GM12891 (cell line): Measurements from ENCODE around the gene TTC5.
"Not testable (repeated sequence)": the region's sequence is repeated elsewhere in the genome, so short reads cannot be mapped to it uniquely, and the experiment has no call there.

ENCODE experiments used
- PAX5 ChIP-seq: IDR thresholded peaks from 2 replicates; pipeline ENCODE4 v1.6.1; 2011; ENCODE audit warnings: low read length, moderate library complexity, mild to moderate bottlenecking; ENCODE audit not compliant: insufficient read depth, severe bottlenecking
- POLR2A ChIP-seq: IDR thresholded peaks from 2 replicates; pipeline ENCODE4 v1.6.1; 2011; ENCODE audit warnings: low read depth, low read length, control low read depth
- POLR2AphosphoS5 ChIP-seq: IDR thresholded peaks from 2 replicates; pipeline ENCODE4 v1.6.1; 2011; ENCODE audit warnings: low read depth, low read length, control low read depth
- POU2F2 ChIP-seq: IDR thresholded peaks from 2 replicates; pipeline ENCODE4 v1.6.1; 2011; ENCODE audit warnings: low read depth, mild to moderate bottlenecking, control low read depth, low read length, moderate library complexity
- SPI1 ChIP-seq: IDR thresholded peaks from 2 replicates; pipeline ENCODE4 v1.6.1; 2011; ENCODE audit warnings: low read depth, low read length, control low read depth
- TAF1 ChIP-seq: IDR thresholded peaks from 2 replicates; pipeline ENCODE4 v1.6.1; 2011; ENCODE audit warnings: low read depth, low read length, control low read depth

DNA sequence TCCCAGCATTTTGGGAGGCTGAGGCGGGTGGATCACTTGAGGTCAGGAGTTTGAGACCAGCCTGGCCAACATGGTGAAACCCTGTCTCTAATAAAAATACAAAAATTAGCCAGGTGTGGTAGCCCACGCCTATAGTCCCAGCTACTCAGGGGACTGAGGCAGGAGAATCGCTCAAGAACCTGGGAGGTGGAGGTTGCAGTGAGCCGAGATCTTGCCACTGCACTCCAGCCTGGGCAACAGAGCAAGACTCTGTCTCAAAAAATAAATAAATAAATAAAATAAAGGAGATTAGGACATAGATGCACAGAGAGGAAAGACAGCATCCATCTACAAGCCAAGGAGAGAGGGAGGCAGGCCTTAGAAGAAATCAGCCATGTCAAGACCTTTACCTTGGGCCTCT lies 35.3 kb upstream of the TTC5 start:
- not testable (repeated sequence) for TF ChIP-seq POLR2AphosphoS5, POLR2A, TAF1, SPI1, POU2F2, PAX5
